GM20431 (cell line): ENCODE data around the gene DCLRE1C.
"Not testable (repeated sequence)": the region's sequence is repeated elsewhere in the genome, so short reads cannot be mapped to it uniquely, and the experiment has no call there.

Experiments
- in situ Hi-C: fragments of 300-500 bp; cut with MseI, MboI; formaldehyde crosslinking; loops from one replicate; pipeline ENCODE4 v1.15.0; 2020; ENCODE audit warnings: low sequenced_read_pairs; ENCODE audit not compliant: unreplicated experiment

The DCLRE1C gene

DNA sequence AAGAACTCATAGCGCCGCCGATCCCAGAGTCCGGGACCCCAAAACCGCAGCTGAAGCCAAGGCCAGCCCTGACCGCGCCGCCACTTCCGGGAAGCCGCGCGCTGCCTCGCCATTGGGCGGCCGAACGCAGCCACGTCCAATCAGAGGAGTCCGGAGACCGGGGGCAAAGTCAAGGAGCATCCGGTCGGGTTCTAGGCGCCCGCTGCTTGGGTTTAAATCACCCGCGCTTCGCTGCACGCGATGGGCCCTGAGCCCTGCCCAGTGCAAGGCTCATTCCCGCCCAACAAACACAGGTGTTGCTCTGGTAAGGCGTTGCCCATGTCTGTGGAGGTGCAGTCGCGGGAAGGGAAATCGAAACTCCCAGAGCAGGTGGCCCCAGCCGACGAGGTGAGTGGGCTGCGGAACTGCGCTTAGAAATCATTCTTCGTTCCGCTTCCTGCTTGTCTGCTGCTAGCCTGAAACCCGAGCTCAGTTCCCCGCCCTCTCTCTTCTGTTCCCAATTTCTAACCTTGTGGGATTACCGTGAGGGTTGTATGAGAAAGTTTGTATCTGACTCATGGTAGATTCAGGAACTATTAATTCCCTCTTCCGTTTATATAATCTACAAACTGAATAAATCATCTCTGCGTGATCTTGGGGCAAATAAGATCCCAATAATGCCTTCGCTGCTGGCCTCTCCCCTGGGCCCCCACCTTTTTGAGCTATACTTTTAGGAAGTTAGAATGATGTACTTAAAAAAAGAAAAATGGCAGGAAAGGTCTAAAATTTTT is at the start of gene DCLRE1C:
DCLRE1C (minus strand) TSS at position 96 of the 770 bp plus-strand sequence; CDS start at position 10, 86 bp downstream.
- in situ Hi-C loops: loop anchor here (25.0 kb wide), 1 partner anchor 442 kb away; no protein-coding TSS in a partner anchor

- in situ Hi-C loops: no loop called here
Observed at GRCh38 chr10:14995964-14996565, 42.2 kb upstream of the DCLRE1C start.

- in situ Hi-C loops: not testable (repeated sequence)
Observed at GRCh38 chr10:14993500-14994455, 39.9 kb upstream of the DCLRE1C start.

DNA sequence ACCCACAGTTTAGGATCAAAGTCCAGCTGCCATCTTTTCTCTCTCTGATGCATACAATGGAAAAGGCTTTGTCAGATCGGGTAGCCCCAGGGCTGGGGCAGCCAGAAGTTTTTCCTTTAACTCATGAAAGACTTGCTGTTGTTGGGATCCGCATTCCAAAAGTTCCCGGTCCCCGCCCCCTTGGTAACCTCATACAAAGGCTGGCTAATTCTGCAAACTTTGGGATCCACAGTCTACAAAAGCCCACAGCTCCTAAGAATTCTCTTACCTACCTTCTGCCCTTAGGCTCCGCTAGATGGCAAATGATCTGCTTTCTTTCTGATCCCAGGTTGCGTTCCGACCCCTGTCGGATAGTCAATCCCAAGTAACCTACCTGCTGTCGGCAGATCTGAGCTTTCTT is 38.4 kb upstream of the DCLRE1C start:
- in situ Hi-C loops: not testable (repeated sequence)

- in situ Hi-C loops: not testable (repeated sequence)
Observed at GRCh38 chr10:14991035-14991749, 37.3 kb upstream of the DCLRE1C start.

GRCh38 chr10:14989552-14989951 is 35.7 kb upstream of the DCLRE1C start:
- in situ Hi-C loops: not testable (repeated sequence)

- in situ Hi-C loops: no loop called here
Observed at GRCh38 chr10:14982744-14983143, 28.8 kb upstream of the DCLRE1C start.

DNA sequence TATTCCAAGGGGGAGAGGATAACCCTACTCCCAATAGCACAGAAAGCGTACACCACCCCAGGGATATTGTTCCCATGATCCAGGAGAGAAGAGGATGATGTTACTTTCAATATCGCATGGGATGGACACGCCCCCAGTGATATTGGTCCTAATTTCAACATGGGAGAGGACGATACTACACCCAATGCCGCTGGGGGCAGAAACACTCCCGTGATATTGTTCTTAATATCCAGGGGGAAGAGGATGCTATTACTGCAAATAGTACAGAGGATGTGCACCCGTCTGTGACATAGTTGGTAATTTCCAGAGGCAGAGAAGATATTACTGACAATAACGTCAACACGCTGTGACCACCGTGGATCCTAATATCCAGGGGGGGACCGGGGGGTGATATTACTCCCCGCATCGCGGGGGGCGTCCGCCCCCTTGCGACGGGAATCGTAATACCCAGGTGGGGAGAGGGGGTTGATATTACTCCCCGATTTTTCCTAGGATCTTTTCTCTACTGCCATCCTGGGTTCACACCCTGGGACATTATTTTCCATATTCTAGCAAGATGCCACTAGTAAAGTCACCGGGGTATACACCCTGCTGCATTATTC is 21.9 kb upstream of the DCLRE1C start:
- in situ Hi-C loops: no loop called here

DNA sequence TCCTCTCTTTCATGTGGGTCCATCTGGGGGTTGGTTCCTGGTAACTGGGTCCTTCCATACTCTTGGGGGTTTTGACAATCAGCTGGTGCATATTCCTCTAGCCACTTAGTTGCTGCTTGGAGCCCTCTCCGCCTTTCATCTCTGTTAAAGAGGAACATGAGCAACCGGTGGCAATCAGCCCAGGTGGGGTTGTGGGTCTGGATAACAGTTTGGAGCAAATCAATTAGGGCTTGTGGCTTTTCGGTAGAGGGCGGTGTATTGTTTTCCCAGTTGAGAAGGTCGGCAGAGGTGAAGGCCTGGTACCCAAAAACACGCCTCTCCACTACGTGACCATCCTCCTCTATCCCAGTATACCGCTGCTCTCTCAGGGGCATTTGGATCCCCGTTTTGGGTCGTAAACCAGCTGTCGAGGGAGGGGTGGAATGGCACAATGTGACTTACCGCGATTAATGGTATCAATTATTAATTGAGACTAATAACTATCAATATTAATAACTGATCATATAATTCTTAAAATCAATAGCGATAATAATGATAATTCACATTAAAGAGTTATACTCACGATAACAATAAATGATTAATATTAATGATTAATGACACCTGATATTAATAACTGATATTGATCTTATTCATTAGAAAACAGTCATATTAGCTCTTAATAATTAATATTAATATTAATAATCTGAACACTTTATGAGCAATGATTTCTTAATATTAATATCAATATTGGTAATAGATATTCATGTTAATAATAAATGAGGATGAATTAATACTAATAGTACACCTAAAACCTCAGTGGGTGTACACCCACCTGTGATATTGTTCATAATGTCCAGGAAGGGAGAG is 20.5 kb upstream of the DCLRE1C start:
- in situ Hi-C loops: loop anchor here (25.0 kb wide), 1 partner anchor 462 kb away; no protein-coding TSS in a partner anchor

DNA sequence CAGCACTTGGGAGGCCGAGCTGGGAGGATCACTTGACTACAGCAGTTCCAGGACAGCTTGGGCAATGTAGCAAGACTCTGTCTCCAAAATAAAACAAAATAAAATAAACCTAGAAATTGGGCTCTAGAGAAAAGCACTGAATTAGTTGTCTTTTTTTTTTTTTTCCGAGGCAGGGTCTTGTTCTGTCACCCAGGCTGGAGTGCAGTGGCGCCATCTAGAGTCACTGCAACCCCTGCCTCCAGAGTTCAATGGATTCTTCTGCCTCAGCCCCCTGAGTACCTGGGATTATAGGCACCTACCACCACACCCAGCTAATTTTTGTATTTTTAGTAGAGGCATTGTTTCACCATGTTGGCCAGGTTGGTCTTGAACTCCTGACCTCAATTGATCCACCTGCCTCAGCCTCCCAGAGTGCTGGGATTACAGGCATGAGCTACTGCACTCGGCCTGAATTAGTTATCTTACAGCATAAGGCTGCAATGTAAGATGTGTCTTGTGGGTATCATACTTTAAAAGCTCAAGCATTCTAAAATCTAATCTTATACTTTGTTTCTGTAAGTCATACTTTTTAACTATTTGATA is 18.1 kb upstream of the DCLRE1C start:
- in situ Hi-C loops: loop anchor here (25.0 kb wide), 1 partner anchor 460 kb away; no protein-coding TSS in a partner anchor

GRCh38 chr10:14967897-14968296 is 14.0 kb upstream of the DCLRE1C start:
- in situ Hi-C loops: loop anchor here (25.0 kb wide), 1 partner anchor 456 kb away; no protein-coding TSS in a partner anchor

DNA sequence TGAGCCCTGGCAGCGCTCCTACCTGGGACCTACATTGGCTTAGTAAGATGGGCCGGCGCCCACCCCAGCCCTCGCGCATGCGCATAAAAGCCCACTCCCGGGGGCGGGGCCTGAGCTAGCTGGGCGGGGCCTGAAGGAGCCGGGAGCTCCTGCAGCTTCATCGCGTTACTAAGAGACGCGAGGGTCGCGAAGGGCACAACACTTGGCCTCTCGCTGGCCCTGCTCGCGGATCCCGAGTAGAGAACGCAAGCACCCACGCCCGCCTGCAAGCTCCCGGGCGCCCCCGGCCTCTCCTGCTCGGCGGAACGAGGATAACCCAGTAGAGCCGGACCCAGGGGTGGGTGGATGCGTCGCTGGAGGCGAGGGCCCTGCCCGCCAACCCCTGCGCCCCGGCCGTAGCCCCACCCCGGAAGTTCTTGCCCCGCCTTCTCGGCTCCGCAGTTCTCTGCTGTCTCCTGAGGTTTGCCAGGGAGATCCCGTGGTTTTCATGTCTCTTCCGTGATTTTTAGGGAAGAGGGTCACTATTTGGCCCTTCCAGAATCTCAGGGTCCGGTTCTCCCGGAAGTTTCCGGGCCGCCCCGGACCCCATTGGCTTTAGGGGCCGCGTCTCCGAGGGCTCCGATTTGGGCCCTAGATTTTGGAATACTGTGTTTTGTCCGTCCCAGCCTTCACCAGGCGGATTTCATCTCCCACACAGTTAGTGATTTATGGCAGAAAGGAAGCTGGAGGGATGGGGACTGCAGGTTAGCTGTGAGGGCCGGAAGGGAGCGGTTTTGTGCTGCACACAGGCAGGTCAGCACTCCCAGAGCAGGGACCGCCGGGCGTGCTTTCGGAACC is 5.5 kb upstream of the DCLRE1C start, which contains the start of gene MEIG1:
MEIG1 (plus strand) TSS at position 168 of the 837 bp plus-strand sequence. CDS start 7,081 bp downstream, outside the sequence.
- in situ Hi-C loops: loop anchor here (25.0 kb wide), 1 partner anchor 447 kb away; no protein-coding TSS in a partner anchor

- in situ Hi-C loops: loop anchor here (25.0 kb wide), 1 partner anchor 447 kb away; no protein-coding TSS in a partner anchor
Observed at GRCh38 chr10:14958872-14959220, 5.0 kb upstream of the DCLRE1C start.

- in situ Hi-C loops: loop anchor here (25.0 kb wide), 1 partner anchor 443 kb away; no protein-coding TSS in a partner anchor
Observed at GRCh38 chr10:14954934-14955333, 1.0 kb upstream of the DCLRE1C start.

GRCh38 chr10:14953424-14954000 is 384 bp downstream of the DCLRE1C start:
- in situ Hi-C loops: loop anchor here (25.0 kb wide), 1 partner anchor 441 kb away; no protein-coding TSS in a partner anchor

- in situ Hi-C loops: loop anchor here (25.0 kb wide), 1 partner anchor 441 kb away; no protein-coding TSS in a partner anchor
Observed at GRCh38 chr10:14952851-14953423, 959 bp downstream of the DCLRE1C start.
